Bronchial epithelial cell (primary cell): ENCODE results near the gene BST1. TPM values are rescaled to one million over a fixed set of nuclear protein-coding genes. Genes with fewer than 3 reads are reported as not detected.

ENCODE experiments used
- DNase-seq: peaks from one replicate; pipeline ENCODE4 v3.0.0-alpha.2; 2010; ENCODE audit warnings: low read depth
- FAIRE-seq: peaks from 2 replicates; lab custom pipeline; 2011; peaks lifted over from hg19 to GRCh38; lab: Jason Lieb, UNC
- H3K27me3 ChIP-seq: 2 replicates; pipeline ENCODE4 v1.5.1; 2011; ENCODE audit warnings: low read length; ENCODE audit not compliant: control insufficient read depth, insufficient read depth
- H3K36me3 ChIP-seq: 2 replicates; pipeline ENCODE4 v1.5.1; 2011; ENCODE audit warnings: low read length; ENCODE audit not compliant: control insufficient read depth, insufficient read depth
- H3K4me3 ChIP-seq: 2 replicates; pipeline ENCODE4 v1.5.1; 2011; ENCODE audit warnings: mild to moderate bottlenecking, low read depth, low read length, control low read depth
- CTCF ChIP-seq: IDR thresholded peaks from 2 replicates; pipeline ENCODE4 v1.5.1; 2011; ENCODE audit warnings: mild to moderate bottlenecking, moderate library complexity, low read length, control low read depth, inconsistent platforms; ENCODE audit not compliant: insufficient read depth, severe bottlenecking
- total RNA-seq: library from RNA; depleted of rRNA; stranded (reverse); fragments of >200 nt; gene quantifications from 2 replicates; pipeline ENCODE4 v1.2.1, GENCODE V29; 2014

BST1 gene
- total RNA-seq, 1 donor from 2014 or later, result 0.79 TPM

DNA sequence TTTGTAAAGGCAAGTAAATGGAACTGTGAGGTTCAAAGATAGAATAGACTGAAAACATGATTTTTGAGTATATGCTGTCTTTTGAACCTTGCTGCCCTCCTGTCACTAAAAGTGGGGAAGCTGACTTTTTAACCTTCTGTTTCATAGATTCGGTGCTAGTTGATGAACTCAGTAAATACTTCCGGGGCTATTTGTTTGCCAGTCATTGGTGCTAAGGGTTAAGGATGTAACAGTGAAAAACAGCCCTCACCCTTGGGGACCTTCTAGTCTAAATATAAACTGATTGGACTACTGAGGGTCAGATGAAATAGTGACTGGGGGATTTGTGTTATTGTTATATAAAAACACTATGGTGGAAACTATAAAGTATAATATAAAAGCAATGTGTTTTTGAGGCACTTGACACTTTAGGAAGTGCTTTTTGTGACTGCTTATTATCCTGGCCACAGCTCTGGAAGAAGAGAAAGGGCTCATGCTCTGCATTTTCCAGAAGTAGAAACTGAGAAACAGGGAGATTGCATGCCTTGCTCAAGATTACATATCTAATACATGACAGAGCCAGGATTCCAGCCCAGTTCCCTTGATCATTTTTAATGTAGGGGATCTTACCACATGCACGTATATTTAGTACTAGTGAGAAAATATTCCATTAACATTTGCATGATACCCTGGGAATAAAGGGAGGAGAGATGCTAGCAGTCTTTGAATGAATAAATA is 3.9 kb downstream of the BST1 start:
- FAIRE-seq, result no peak

GRCh38 chr4:15707363-15707715 is 4.5 kb downstream of the BST1 start:
- Histone ChIP-seq H3K4me3 (no peak overlapping the region), H3K36me3 (no peaks in the 10 kb centered on the region), H3K27me3 (no peaks in the 10 kb centered on the region)
- FAIRE-seq, result no peak
- DNase-seq, result no peak
- TF ChIP-seq CTCF, result no peak

More for the DNA sequence above, 3.9 kb downstream of the BST1 start:
- Histone ChIP-seq H3K4me3 (no peak overlapping the region), H3K36me3 (no peaks in the 10 kb centered on the region), H3K27me3 (no peaks in the 10 kb centered on the region)
- DNase-seq, result no peak
- TF ChIP-seq CTCF, result no peak

DNA sequence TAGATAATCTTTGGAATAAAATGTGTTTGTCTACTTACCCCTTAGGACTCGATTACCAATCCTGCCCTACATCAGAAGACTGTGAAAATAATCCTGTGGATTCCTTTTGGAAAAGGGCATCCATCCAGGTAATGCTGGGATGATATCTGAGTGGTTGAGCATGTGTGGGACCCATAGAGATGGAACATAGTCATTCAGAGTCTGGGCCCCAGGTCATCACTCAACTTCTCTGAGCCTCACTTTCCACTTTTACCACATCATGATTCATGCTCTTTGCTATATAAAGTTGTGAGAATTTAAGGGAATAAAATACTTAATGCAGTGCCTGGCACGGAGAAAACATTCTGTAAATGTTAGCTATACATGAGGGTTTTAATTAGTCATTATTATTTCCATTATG is 8.9 kb downstream of the BST1 start:
- Histone ChIP-seq H3K27me3 (no peaks in the 10 kb centered on the region), H3K4me3 (no peak overlapping the region), H3K36me3 (no peaks in the 10 kb centered on the region)
- DNase-seq (no peak), FAIRE-seq (no peak)
- no peak for TF ChIP-seq CTCF

- FAIRE-seq (no peak), DNase-seq (no peak)
- Histone ChIP-seq H3K36me3 (no peaks in the 10 kb centered on the region), H3K27me3 (no peaks in the 10 kb centered on the region), H3K4me3 (no peak overlapping the region)
- no peak for TF ChIP-seq CTCF
Observed at GRCh38 chr4:15712214-15712613, 9.3 kb downstream of the BST1 start.

DNA sequence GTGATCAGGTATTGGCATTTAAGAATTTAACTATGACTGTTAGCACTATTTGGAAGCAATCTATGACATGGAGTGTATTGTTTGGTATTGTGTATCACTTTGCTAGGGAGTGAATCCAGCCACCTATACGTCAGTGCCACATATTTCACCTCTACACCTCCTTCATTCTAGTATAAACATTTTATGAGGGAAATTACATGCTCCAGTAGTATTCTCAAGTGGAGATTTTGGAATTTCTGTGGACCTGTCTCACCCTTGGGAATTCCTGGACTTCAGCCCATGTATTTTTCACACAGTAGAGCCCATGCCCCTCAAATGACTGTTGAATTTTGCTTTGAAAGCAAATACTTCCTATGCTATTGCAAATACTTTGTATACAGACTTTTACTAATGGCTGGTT is 11.3 kb downstream of the BST1 start:
- no peak for TF ChIP-seq CTCF
- Histone ChIP-seq H3K4me3 (no peak overlapping the region), H3K27me3 (no peaks in the 10 kb centered on the region), H3K36me3 (no peaks in the 10 kb centered on the region)
- no peak for DNase-seq
- no peak for FAIRE-seq
